Activated CD4-positive, alpha-beta T cell treated with anti-CD3 and anti-CD28 coated beads for 24 hours (primary cell): Measurements from ENCODE around the gene KDM5B.
"Not testable (repeated sequence)": the region's sequence is repeated elsewhere in the genome, so short reads cannot be mapped to it uniquely, and the experiment has no call there.

ENCODE experiments used
- DNase-seq, 2 donors: peaks; one replicate each; pipeline ENCODE4 v3.0.0-alpha.2; 2020; ENCODE audit warnings: low read depth in 2 of 2

Gene KDM5B

GRCh38 chr1:202791077-202791747, 17.0 kb downstream of the KDM5B start:
- DNase-seq = no peak

- no peak for DNase-seq
Observed at GRCh38 chr1:202788800-202789199, 19.4 kb downstream of the KDM5B start.

- DNase-seq = no peak
Observed at GRCh38 chr1:202786804-202787203, 21.4 kb downstream of the KDM5B start.

- DNase-seq = no peak
Observed at GRCh38 chr1:202781180-202781579, 27.0 kb downstream of the KDM5B start.

GRCh38 chr1:202770135-202770534, 38.1 kb downstream of the KDM5B start:
- DNase-seq = no peak

GRCh38 chr1:202765721-202766120, 42.5 kb downstream of the KDM5B start:
- DNase-seq = no peak

GRCh38 chr1:202762019-202762418, 46.2 kb downstream of the KDM5B start:
- DNase-seq = no peak

GRCh38 chr1:202760589-202760988, 47.6 kb downstream of the KDM5B start:
- no peak for DNase-seq

GRCh38 chr1:202756391-202756790, 51.8 kb downstream of the KDM5B start:
- no peak for DNase-seq

GRCh38 chr1:202754293-202754692, 53.9 kb downstream of the KDM5B start:
- DNase-seq = no peak

- no peak for DNase-seq
Observed at GRCh38 chr1:202752774-202753173, 55.4 kb downstream of the KDM5B start.

GRCh38 chr1:202750761-202751160, 57.5 kb downstream of the KDM5B start:
- no peak for DNase-seq

GRCh38 chr1:202750024-202750423, 58.2 kb downstream of the KDM5B start:
- no peak for DNase-seq

- no peak for DNase-seq
Observed at GRCh38 chr1:202745323-202745888, 62.8 kb downstream of the KDM5B start.

GRCh38 chr1:202744770-202745169, 63.5 kb downstream of the KDM5B start:
- not testable (repeated sequence) for DNase-seq

GRCh38 chr1:202742496-202742895, 65.7 kb downstream of the KDM5B start:
- no peak for DNase-seq

- DNase-seq = no peak
Observed at GRCh38 chr1:202733251-202733650, 75.0 kb downstream of the KDM5B start.

GRCh38 chr1:202728951-202729350, 79.3 kb downstream of the KDM5B start:
- no peak for DNase-seq

GRCh38 chr1:202725526-202725925, 82.7 kb downstream of the KDM5B start:
- no peak for DNase-seq

- no peak for DNase-seq
Observed at GRCh38 chr1:202723708-202724107, 84.5 kb downstream of the KDM5B start.

- not testable (repeated sequence) for DNase-seq
Observed at GRCh38 chr1:202723046-202723445, 85.2 kb downstream of the KDM5B start.

- no peak for DNase-seq
Observed at GRCh38 chr1:202716654-202717053, 91.6 kb downstream of the KDM5B start.

GRCh38 chr1:202714202-202714601, 94.0 kb downstream of the KDM5B start:
- DNase-seq = not testable (repeated sequence)

GRCh38 chr1:202713110-202713509, 95.1 kb downstream of the KDM5B start:
- no peak for DNase-seq
